ENCODE results near the gene BIRC5.

The BIRC5 gene

DNA sequence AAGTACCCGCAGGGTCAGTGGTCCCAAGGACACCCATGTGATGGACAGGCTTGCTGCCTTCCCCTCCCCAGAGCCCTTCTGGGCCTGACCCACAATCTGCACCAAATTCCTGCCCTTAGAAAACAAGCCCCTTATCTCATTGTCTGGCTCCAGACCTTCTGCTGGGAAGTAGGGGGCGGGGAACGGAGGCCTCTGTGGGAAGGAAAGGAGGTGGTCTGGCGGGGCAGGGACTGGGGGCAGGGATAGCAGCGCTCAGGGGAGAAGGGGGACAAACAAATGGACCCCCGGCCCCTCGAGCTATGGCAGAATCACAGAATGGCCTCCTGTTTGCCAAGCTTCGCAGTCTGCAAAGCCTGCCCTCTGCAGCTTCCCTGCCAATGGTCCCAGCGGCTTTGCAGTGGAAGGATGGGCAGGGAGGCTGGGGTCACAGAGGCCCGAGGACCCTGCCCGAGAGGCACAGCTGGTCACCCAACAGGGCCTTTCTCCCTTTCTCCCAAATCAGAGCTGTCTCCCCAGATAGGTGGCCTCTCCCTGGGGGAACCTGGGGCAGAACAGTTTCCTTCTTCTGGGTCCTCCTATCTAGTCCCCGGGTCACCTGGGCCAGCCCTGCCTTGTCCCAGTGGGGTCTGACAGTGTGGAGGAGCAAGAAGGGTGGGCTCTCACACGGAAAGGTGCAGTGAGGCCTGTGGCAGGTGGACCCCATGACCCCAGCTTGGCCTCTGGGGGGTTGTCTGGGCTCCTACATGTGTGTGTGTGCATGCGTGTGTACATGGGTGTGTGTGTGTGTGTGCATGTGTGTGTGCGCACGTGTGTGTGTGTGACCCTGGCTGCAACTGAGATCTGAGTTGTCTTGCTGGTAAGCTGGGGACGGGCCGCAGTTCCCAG, 42.9 kb downstream of the BIRC5 start:
- no peak for DNase-seq (ENCODE audit: low spot score)

DNA sequence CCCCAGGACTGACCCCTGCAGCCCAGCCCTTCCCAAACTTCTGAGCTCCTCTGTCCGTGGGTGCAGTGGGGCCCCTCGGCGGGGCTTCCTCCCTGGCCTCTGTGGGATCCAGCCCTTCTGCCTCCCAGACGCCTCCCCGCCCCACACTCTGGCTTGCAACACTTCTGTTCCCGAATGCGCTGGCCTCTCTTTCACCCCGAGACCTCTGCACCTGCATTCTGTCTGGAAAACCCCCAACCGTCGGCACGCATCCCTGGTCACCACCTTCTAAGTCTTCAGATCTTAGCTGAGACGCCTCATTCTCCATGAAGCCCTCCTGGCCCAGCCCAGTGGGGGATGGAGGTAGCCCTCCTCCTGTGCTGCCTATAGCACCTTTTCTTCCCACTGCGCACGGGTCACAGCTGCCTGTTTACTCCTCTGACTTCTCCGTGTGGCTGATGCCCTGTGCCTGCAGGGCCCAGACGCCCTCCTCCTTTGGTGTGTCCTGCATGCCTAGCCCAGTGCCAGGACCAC, 43.8 kb downstream of the BIRC5 start:
- DNase-seq (ENCODE audit: low spot score), result no peak

DNA sequence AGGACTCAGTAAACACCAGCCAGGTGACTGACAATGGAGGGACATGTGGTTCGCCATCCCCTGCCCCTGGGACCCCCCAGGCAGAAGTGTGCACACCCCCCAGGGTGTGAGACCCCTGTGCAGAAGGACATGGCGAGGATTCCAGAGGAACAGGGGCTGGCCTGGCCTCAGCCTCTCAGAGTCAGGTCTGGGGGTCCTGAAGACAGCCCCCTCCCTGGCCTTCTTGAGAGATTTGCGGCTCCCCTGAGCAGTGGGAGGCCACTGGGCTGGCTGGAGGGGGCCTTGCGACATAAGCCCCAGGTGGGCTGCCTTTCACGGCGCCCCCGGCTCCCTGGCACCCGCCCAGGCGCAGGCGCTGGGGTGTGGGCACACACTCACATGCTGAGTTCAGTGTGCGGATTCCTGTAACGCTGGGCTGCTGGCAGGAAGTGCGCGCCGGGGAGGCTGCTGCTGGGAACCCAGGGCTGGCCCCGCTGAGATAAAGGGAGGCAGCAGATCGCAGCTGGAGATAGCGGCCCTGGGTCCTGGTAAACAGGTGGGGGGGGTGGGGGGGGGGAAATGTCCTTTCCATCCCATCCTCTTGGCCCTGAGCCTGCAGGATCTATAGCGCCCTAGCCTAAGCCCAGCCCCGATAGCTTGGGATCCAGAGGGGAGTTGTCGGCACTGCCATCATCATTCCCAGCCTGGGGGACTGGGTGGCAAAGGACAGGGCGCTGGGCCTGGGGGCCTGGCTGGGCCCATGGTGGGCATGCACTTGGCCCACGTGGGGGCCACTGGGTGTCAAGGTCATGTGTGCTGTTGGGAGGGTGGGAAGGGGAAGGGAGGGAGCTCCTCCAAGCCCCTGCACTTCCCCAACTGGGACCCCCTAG, 44.5 kb downstream of the BIRC5 start:
- peak; percentile 41 for DNase-seq (ENCODE audit: low spot score)

DNA sequence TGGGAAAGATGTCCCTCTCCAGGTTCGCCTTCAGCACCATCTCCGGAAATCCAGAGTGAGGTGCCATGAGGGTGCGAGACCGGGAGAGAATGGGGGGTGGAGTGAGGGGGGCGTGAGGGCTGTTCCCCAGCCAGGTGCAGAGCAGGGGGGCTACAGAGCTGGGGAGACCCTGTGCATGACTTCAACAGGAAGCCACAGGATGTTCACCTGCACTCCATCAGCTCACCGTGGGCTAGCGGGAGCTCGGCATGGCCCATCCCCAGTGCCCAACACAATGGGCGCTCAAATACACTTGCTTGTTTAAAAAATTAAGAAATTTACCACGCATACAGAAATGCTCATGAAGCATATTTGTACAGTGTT, 45.1 kb downstream of the BIRC5 start:
- no peak for DNase-seq (ENCODE audit: low spot score)

DNA sequence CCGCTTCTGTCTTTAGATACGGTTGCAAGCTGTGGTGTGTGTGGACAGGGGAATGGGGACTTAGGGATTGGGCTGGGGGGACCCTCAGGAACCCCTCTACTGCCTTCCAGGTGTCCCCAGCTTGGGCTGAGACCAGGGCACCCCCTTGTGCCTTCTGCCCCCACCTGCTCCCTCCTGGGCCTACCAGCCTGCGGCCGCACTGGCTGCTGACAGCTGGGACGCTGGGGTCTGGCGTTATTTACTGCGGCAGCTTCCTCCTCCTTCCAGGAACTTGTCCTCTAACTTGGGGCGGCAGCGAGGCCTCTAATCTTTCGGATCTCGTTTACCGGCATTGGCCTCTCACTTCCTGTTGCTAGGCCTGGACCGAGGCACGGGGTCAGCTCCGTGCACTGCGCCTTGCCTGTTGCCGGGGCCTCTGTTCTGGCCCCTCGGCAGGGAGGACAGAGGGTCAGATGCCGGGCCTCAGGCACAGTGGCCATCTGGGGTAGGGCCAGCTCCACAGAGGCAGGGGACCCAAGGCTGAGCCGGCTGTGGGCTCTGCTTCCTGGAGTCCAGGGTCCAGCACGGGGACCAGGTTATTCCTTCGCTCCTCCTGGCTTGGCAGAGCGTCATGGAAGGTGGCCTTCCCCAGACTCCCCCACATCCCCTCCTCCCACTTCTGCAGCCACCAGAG, 49.1 kb downstream of the BIRC5 start:
- DNase-seq (ENCODE audit: low spot score), result no peak

DNA sequence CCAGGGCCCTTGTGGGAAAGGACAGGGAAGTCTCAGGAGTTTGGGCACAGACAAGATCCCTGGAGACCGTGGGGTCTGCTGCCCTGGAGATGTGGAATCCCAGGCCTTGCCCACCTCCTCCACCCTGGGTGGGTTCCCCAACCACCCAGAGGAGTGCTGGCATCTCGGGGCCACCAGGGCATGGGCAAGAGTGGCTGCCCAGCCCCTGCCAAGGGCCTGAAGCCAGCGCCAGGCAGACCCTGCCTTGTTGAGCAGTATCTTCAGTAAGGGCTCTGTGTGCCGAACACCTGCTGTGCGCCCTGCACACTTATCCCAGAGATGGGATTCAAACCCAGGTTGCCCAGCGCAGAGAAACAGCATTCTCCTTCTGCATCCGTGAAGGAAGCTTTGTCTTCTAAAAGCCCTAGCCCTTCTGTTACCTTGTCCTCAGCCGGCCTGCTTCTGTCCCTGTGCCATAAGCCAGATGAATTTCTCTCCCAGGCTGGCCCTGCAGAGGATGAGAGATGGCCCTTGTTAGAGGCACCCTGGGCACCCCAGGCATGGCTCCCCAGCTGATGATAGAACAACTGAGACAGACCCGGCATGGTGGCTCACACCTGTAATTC, 49.8 kb downstream of the BIRC5 start:
- no peak for DNase-seq (ENCODE audit: low spot score)

DNA sequence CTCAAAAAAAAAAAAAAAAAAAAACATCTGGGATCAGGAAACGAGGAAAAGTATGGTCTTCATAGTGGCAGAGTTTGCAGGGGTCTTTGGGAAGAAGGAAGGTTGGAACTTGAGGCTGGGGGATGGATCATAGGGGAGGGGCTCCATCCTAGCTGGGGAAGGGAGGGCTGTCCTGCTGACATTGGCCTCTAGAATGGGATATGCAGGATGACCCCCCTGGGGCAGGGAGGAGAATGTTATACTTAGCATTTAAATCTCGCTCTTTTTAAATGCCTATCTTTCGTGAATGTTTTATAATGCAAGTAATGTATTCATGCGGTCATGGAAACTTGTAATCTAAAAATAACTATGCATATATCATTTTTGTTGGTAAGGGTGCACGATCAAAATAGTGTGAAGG, 50.5 kb downstream of the BIRC5 start:
- DNase-seq (ENCODE audit: low spot score), result no peak

DNA sequence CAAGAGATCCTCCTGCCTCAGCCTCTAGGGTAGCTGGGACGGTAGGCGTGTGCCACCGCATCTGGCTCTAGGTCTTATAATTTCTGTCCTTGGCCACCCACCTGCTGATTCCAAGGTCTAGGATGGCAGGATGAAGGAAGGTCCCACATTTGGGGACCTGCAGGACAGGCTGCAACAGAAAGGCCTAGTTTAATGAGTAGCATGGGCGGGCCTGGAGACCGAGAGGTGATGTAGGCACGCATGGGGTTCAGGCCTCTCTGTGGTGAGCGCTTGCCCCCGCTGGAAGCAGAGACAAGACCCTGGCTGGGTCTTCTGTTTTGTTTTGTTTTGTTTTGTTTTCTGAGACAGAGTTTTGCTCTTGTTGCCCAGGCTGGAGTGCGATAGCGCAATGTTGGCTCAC, 51.1 kb downstream of the BIRC5 start:
- DNase-seq (ENCODE audit: low spot score), result no peak

DNA sequence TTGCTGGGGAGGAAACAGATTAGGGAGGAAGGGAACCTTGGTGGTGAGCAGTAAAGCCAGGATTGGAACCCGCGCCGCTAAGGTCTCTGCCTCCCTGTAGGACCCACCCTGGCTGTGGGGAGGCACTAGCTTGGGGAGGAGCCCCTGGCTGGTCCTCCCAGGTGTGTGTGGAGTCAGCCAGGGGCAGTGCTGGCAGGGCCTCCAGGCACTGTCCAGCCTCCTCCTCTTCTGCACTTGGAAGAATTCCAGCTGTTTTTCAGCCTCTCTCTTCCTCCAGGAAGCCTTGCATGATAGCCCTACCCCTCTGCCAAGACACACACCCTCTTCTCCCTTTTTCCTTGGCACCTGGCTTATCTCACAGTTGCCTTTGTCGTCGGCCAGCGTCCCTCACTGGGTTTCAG, 52.2 kb downstream of the BIRC5 start:
- DNase-seq (ENCODE audit: low spot score), result no peak

DNA sequence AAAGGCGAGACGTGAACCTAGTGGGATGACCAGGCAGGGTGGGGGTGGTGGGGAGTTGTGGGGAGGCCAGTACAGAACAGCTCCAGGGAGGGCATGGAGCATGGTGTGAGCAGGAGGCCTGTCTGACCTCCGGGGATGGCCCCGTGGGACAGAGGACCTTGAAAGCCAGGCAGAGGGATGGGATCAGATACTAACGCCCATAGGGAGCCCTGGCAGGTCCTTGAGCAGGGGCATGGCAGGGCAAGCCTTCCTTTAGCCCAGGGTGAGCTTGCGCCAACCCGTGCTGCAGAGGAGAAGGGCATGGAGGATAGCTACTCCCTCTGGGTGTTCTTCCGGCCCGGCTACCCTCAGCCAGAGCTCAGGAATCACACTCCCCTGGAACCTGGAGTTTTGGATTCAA, 52.7 kb downstream of the BIRC5 start:
- no peak for DNase-seq (ENCODE audit: low spot score)

DNA sequence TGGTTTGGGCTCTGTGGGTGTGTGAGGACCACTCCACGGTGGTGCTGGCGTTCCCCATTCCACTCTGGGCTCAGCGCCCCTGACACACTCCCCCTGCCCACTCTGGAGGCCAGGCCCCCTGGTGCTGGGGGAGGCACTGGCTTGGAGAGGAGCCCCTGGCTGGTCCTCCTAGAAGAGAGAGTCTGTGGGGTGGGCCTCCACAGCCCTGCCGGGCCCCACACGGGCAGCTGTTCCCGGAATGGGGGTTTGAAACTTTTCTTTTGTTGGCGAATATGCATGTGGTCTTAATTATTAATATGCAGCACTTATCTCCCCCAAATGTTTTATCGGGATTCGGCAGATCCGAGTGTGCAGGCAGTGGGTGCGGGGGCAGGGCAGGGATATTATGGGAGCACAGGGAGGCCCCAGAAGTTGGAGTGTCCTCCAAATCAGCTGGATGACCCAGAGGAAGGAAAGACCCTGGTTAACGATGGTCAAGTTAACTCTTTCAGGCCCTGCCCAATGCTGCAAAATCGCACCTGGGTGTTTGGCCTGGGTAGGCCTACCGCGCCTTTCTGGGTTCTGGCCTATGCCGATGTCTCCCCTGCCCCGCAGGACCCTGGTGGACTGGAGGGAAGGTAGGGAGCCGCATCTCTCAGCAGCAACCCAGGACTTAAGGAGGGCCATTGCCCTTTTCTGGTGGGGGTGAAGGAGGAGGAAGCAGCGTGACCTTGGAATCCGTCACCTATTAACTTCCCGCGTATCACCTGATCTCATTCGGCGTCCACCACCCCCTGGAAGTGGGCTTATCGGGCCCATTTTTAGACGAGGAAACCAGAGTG, 53.4 kb downstream of the BIRC5 start:
- DNase-seq (ENCODE audit: low spot score), result no peak

DNA sequence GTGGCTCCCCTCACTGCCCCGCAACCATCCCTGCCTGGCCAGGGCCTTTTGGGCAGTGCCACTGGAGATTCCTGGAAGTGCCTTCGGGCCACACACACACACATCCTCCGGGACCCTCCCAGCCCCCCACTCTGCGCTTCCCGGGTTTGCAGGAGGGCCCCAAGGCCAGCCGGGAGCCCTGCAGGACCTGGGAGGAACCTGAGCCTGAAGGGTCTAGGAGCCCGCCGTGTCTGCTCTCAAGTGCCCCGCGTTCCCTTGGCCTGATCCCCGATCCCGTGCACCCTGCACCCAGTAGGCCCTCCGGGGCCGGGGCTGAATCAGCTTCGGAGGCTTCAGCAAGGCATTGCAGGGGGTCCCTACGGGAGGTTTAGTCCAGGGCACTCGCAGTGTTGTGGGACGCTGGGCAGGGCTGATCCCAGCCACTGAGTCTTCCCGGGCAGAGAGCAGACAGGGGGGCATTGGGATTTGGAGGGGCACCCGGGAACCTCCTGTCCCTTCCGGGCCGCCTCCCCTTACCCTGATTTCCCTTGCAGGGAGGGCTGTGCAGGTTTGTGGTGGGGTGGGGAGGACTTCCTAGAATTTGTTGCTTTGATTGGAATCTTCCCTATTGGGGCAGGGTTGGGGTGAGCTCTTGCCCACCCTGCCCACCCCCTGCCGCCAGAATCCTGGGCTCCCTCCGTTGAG, 54.3 kb downstream of the BIRC5 start:
- DNase-seq (ENCODE audit: low spot score), result no peak

DNA sequence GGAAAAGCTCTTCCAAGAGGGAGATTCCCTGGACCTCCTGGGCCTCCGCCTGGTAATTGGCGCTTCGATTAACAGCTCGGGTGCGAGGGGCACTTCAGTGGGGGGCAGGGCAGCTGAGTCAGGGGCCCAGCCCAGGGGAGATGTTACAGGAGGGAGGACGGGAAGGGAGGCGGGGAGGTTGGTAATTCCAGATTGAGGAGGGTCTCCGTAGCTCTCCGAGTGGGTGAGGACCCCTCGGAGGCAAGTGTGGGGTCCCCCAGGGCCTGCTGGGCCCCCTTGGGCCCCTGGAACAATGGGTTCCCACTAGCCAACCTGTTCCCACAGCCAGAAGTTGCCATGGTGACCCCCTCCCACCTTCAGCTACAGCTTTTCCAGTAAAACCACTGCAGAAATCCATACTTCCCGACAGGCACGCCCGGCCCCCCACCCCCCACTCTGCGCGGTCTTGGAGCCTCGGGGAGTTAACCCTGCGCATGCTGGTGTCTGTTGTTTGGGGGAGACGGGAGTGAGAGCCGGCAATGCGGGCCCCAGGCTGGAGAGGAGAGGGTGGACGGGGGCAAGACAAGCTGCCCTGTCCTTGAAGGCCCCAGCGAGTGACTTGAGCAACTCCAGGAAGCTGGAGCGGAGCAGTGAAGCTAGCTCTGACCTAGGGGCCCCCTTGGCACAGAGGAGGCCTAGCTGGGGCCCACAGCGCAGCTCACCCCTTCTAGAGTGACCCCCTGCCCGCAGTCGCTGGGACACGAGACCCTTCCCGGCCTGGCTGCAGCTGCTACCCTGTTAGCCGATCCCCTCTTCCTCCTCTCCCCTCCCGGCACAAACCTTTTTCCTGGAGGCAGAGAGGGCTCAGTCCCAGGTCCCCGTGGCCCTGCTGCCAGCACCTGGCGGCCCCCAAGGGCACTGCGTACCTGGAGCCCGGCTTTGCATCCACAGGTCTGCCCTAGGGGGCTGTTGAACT, 55.2 kb downstream of the BIRC5 start:
- no peak for DNase-seq (ENCODE audit: low spot score)

DNA sequence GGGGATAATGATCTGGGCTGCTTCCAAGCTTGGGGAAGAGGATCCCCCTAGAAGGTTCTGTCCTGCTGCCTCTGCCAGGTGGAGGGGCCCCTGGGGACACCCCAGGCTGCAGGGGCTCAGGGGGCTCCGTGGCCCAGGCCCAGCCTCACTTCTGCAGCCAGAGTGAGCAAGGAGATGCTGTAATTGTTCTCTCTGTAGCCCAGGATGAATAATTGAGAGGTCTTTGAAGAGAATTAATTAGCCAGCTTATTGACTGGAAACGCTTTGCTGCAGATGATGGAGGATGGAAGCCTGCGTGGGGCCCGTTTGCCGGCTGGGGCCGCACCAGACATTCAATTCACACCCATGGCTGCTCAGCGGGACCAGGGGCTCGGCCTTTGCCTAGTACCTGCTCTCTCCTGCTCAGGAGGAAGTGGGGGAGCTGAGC, 55.9 kb downstream of the BIRC5 start:
- DNase-seq (ENCODE audit: low spot score), result no peak

DNA sequence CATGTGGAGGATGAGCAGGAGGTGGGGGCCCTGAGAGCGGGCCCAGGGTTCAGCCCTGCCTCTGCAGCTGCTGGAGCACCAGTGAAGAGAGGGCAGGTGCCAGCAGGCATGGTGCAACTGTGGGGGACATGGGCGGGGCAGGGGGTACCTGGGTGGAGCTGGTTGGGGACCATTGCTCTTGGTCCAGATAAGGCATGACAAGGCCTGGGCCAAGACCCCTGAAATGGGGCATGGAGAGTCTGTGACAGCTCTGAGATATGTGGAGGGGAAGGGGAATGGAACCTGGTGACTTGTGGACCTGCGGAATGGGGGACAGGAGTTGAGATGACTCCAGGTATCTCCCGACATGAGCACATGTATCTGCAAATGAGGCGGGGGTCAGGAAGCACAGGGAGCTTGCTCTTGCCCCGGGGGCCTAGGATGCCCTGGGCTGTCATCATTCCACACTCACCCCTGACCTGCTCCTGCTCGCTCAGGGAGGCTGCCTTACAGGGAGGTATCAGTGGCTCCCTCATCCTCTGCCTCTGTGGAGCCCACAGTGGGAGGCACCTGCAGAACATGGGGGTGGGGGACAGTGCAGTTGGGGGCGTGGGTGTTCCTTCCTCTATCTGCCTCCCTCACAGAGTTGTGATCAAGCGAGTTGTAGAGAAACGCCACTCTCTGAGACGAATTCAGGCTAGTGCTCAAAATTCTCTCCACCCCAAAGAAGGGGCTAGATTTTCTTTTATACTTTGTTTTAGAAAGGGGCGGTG, 57.5 kb downstream of the BIRC5 start:
- no peak for DNase-seq (ENCODE audit: low spot score)

DNA sequence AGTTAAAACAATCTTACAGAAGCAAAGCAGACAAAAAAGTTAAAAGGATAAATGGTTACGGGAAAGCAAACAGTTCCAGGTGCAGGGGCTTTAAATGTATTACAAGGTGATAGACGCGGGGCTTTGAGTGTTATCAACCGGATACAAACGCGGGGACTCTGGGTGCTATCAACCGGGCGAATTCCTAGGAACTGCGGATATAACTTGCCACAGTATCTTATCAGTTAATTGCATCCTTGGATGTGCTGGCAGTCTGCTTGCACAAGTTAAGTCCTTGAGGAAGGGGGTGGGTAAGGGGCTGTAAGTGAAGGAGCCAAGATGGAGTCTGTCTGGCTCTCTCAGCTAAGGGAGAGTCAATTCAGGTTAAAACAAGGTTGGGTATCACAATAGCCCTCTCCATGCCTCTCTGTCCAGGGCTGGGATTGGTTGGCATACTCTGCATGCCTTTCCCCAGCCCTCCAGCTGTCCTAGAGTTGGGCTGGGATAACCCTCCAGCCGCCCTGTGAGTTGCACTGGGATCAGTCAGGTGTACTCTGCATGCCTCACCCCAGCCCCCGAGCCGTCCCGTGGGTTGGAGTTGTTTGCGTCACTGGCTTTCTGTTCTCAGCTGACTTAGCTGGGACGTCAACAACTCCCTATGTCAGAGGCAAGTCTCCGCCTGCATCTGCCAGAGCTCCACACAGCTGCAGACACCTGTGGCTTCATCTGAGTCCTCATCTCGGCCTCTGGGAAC, 58.3 kb downstream of the BIRC5 start:
- DNase-seq (ENCODE audit: low spot score), result no peak

DNA sequence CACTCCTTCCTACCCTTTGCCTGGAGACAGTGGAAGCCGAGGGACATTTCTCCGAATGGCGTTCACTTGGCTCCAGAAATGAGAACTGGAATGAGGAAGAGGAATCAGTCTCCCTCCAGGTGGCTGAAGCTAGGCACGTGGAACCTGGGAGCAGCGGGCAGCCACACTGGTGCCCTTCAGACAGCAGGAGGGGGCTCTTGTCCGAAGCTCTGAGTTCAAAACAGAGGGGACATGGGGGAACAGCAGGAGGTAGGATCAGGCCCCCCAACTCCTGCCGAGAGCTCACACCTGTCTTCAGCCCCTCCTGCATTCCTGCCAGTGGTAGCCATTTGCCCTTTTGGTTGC, 58.8 kb downstream of the BIRC5 start:
- DNase-seq (ENCODE audit: low spot score), result no peak

DNA sequence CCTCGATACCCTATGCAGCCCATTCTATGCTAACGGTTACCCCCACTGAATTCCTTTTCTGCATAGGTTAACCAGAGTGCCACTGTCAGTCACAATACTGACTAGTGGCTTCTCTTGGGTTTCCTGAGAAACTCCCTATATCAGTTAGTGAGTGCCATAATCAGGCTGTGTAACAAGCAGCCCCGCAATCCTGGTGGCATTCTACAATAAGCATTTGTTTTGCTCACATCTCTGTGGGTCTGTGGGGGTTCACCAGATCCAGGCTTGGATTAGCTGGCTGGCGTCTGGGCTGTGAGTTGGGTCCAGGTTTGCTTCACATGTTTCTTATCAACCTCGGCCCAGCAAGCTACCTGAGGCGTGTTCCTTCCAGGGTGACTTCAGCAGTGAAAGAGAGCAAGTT, 59.8 kb downstream of the BIRC5 start:
- no peak for DNase-seq (ENCODE audit: low spot score)
